ENCODE results near the gene NFKBIL1. TPM values are rescaled to one million over a fixed set of nuclear protein-coding genes. Genes with fewer than 3 reads are reported as not detected.

NFKBIL1 gene
- total and polyA plus RNA-seq, 9 of the 15 experiments (the other 6 are each of a cell fraction or from before 2014, with no cell fraction given) = 0.49 to 33.1 (median 7.6) TPM

GRCh38 chr6:31541059-31541657, 6.2 kb upstream of the NFKBIL1 start (continued):
- TF ChIP-seq ZKSCAN1 (IDR thresholded peaks at IDR 0.05; ENCODE audit: low read depth, low read length) (no peak), POLR2AphosphoS2 (IDR thresholded peaks at IDR 0.05; ENCODE audit: low read length) (0 out of 2 replicates have a peak, but pooled peaks have one; percentile 24), BRD4 (IDR thresholded peaks at IDR 0.05) (no peak), ZNF316 (IDR thresholded peaks at IDR 0.05) (no peak), CBX2 (IDR thresholded peaks at IDR 0.05; ENCODE audit: insufficient read depth, low read length, poor library complexity, severe bottlenecking) (no peak), E2F4 (CRISPR knock-in tag; IDR thresholded peaks at IDR 0.05; ENCODE audit: low read depth) (no peak), MEF2D (tag; conservative IDR thresholded peaks at IDR 0.05; ENCODE audit: low read depth) (no peak), PML (IDR thresholded peaks at IDR 0.05; ENCODE audit: low read length) (no peak), ARID4B (CRISPR knock-in tag; IDR thresholded peaks at IDR 0.05) (no peak), RBM39 (optimal IDR thresholded peaks at IDR 0.05; ENCODE audit: low read depth, low read length) (no peak), ARID3A (IDR thresholded peaks at IDR 0.05; ENCODE audit: borderline replicate concordance, low read depth, low read length) (no peak), ZNF23 (CRISPR knock-in tag; IDR thresholded peaks at IDR 0.05) (no peak), ZNF124 (CRISPR knock-in tag; IDR thresholded peaks at IDR 0.05) (no peak), ZNF354B (CRISPR knock-in tag; IDR thresholded peaks at IDR 0.05) (no peak), PHB (CRISPR knock-in tag; IDR thresholded peaks at IDR 0.05) (no peak), CXXC5 (CRISPR knock-in tag; IDR thresholded peaks at IDR 0.05) (peak; percentile 9; the same call in 1 of the 2 replicates), NFIC (IDR thresholded peaks at IDR 0.05) (no peak), ZNF311 (CRISPR knock-in tag; IDR thresholded peaks at IDR 0.05) (no peak), PHTF2 (CRISPR knock-in tag; IDR thresholded peaks at IDR 0.05) (no peak), NR2F6 (CRISPR knock-in tag; IDR thresholded peaks at IDR 0.05) (no peak), ZNF586 (CRISPR knock-in tag; conservative IDR thresholded peaks at IDR 0.05) (no peak), BDP1 (IDR thresholded peaks at IDR 0.05; ENCODE audit: insufficient read depth, insufficient read length) (no peak), SP2 (IDR thresholded peaks at IDR 0.05; ENCODE audit: extremely low read depth, low read depth, low read length, poor library complexity, severe bottlenecking) (no peak), TCF7 (IDR thresholded peaks at IDR 0.05; ENCODE audit: borderline replicate concordance) (no peak)
